ENCODE results near the gene RALGAPB.

RALGAPB gene

GRCh38 chr20:38610521-38610920, 137.9 kb downstream of the RALGAPB start:
- DNase-seq (ENCODE audit: low read depth): peak; percentile 79

DNA sequence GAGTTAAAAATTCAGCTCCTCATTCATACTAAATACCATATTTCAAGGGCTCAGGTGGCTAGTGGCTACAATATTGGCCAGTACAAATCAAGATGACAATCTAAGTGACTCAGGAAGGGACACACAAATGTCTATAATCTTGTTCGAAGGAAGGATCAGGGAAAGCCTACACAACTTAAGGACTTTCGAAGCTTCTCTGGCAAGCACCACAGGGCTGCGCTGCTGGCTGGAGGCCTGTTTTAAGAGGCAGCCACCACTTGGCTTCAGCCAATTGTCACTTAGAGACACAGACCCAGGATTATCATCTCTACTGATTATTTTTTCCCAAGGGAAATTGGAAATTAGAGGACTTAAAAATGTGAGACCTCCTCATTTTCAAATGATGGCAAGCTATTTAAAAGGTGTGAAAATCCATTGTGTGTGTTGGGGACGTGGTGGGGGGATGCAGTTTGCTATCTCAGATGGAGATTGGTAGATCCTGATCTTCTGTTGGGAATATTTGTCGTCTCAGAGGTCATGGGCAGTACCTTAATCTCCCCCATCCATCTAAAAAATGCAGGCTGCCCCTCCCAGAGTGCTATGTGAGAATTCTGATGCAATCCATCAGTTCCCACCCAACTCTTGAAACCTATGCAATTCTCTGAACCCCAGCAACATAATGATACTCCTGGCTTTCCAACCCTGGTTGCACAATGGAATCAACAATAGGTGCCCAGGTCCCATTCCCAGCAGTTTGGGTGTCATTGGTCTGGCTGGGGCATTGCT, 140.3 kb downstream of the RALGAPB start:
- no peak for DNase-seq (ENCODE audit: low read depth)

DNA sequence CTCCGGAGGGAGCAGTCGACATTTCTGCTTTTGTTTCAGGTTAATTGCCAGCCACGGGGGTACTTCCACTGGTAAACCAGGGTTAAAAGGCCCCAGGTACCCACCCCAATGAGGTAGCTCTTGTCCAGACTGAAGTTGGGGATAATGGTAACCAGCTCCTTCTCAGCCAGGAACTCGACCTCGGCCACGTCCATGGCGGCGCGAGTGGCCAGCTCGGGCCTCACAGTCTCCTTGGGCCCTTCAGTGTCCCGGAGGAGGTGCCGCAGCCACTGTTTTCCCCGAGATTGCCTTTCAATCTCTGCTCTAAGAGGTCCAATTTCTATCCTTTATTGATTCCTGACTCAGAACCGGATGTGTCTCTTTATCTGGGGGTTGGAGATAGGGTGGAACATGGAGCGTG, 142.6 kb downstream of the RALGAPB start:
- no peak for DNase-seq (ENCODE audit: low read depth)

GRCh38 chr20:38616457-38616856, 143.8 kb downstream of the RALGAPB start:
- DNase-seq (ENCODE audit: low read depth): no peak

DNA sequence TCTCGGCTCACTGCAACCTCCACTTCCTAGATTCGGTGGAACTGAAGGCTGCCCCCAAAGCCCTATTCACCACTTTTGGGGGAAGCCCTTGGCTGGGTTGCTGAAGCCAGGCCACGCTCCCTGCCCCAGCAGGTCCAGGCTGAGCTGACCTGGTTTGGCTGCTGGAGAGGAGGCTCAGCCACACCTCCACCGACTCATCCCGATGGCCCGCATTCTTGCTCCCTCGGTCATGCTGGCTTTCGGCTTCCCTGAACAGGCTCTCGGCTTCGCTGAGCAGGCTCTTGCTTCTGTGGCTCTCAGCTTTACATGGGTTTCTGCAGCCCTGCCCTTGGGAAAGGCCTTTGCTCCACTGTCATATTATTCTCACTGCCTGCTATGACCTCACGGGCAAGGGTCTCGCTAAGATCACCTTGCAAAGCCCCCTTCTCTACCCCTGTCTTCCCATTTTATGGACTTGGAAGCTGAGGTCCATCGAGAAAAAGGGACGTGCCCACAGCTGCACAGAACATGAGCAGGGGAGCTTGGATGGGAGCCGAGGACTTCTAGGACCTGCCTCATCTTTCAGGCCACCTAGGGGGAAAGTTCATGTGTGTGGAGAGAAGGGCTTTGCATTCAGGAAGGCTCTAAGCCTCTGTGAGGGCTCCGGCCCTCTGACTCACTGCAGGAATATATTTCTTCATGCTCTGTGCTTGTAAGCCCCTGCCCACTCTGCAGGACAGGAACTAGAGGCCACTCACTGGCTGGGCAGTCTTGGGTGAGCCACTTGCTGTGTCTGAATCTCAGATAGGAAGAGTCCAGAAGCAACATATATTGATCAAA, 144.6 kb downstream of the RALGAPB start:
- DNase-seq (ENCODE audit: low read depth): peak; percentile 92

GRCh38 chr20:38617830-38618196, 145.2 kb downstream of the RALGAPB start:
- no peak for DNase-seq (ENCODE audit: low read depth)

DNA sequence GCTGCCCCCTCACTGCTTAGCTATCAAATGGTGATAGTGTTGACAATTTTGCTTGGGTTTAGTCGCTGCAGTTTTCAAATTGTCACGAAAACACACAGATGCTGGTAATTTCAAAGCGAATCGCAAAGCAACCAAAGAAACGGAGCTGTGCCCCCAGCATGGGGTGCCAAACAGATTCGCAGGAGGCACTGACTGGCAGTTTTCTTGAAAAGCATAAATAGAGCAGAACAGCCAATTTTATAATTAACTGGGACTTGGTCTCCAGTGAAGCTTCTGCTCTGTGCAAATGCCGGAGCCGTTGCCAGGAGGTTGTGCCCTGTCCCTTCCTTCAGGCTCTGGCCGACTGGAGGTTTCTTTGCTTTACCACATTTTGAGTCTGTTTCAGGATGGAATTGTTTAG, 147.8 kb downstream of the RALGAPB start:
- DNase-seq (ENCODE audit: low read depth): no peak

DNA sequence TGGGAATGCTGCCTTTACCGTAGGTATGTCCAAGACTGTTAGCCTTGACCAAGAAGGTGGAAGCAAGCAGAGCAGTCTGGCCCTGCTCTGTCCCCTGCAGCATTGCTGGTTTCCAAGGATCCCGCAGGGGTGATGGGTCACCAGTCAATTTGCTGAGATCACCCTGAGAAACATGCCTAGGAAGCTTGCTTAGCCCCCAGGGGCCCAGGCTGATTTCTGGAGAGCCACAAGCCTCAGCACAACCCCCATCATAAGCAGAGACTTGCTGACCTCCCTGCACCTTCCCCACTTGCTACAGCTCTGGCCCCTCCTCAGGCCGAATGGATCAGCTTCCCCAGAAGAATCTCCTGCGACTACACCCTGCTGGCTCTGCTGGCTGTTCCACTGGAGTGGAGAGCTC, 150.4 kb downstream of the RALGAPB start:
- DNase-seq (ENCODE audit: low read depth): peak; percentile 75

GRCh38 chr20:38624084-38624483, 151.4 kb downstream of the RALGAPB start:
- no peak for DNase-seq (ENCODE audit: low read depth)

DNA sequence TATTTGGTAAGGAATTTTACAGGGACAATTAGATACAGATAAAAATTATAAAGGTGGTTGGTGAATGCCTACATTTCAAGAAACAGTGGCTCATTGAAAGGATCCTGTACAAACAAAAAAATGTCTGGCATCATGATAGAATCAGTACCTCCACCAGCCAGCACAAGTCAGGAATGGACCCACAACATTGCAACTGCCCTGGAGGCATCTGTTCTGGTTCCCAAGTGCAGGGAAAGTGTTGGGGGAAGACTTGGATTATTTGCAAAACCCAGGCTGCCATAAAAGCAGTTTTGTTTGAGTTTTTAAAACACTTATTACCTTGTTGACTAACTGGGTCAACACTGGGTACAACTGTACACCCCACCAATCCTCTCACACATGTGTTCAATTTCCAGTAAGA, 153.3 kb downstream of the RALGAPB start:
- no peak for DNase-seq (ENCODE audit: low read depth)

- no peak for DNase-seq (ENCODE audit: low read depth)
These were observed 154.4 kb downstream of the RALGAPB start for GRCh38 chr20:38626921-38627659.
